Parathyroid adenoma (tissue), 2 donors: ENCODE measurements around the gene TYRO3.

Source experiments
- H2AFZ ChIP-seq: fragments of 300-600 bp; sonication (generic); one replicate; pipeline ENCODE4 v1.7.0; 2017; ENCODE audit warnings: antibody characterized with exemption, mild to moderate bottlenecking
- H3K27ac ChIP-seq: fragments of 300-600 bp; sonication (generic); one replicate; pipeline ENCODE4 v1.7.0; 2017
- H3K27me3 ChIP-seq: fragments of 300-600 bp; sonication (generic); one replicate; pipeline ENCODE4 v1.7.0; 2017; ENCODE audit warnings: low read length; ENCODE audit not compliant: control insufficient read depth, insufficient read depth
- H3K36me3 ChIP-seq: fragments of 300-600 bp; sonication (generic); one replicate; pipeline ENCODE4 v1.7.0; 2017; ENCODE audit warnings: low read length; ENCODE audit not compliant: control insufficient read depth, insufficient read depth
- H3K4me1 ChIP-seq: fragments of 300-600 bp; sonication (generic); one replicate; pipeline ENCODE4 v1.7.0; 2017; ENCODE audit warnings: control low read depth
- H3K4me2 ChIP-seq: fragments of 300-600 bp; sonication (generic); one replicate; pipeline ENCODE4 v1.7.0; 2017; ENCODE audit warnings: low read length
- H3K4me3 ChIP-seq: fragments of 300-600 bp; sonication (generic); one replicate; pipeline ENCODE4 v1.7.0; 2017; ENCODE audit warnings: low read depth, low read length
- H3K79me2 ChIP-seq: fragments of 300-600 bp; sonication (generic); one replicate; pipeline ENCODE4 v1.7.0; 2017; ENCODE audit warnings: control low read depth
- H3K9ac ChIP-seq: fragments of 300-600 bp; sonication (generic); one replicate; pipeline ENCODE4 v1.7.0; 2017; ENCODE audit warnings: mild to moderate bottlenecking
- H3K9me3 ChIP-seq: fragments of 300-600 bp; sonication (generic); one replicate; pipeline ENCODE4 v1.7.0; 2017; ENCODE audit warnings: low read length; ENCODE audit not compliant: control insufficient read depth
- CTCF ChIP-seq: fragments of 300-600 bp; sonication (generic); IDR thresholded peaks from one replicate; pipeline ENCODE4 v1.7.0; 2017; ENCODE audit warnings: antibody characterized with exemption, mild to moderate bottlenecking
- donor health status: primary hyperparathyroidism.

Gene TYRO3

GRCh38 chr15:41631880-41632470 is 73.0 kb downstream of the TYRO3 start:
- H2AFZ ChIP-seq, result no peak overlapping the region
- no peaks in the 10 kb centered on the region for H3K79me2 ChIP-seq
- no peak overlapping the region for H3K27ac ChIP-seq
- H3K9ac ChIP-seq, result no peak overlapping the region
- no peaks in the 10 kb centered on the region for H3K9me3 ChIP-seq
- no peaks in the 10 kb centered on the region for H3K36me3 ChIP-seq
- no peak for TF ChIP-seq CTCF
- H3K27me3 ChIP-seq, result no peaks in the 10 kb centered on the region
- no peaks in the 10 kb centered on the region for H3K4me1 ChIP-seq
- H3K4me3 ChIP-seq, result no peak overlapping the region
- no peak overlapping the region for H3K4me2 ChIP-seq
